Duodenal mucosa (tissue), 2 donors: ENCODE data around the gene UBB.

Experiments used
- H3K27ac ChIP-seq: one replicate; pipeline ENCODE4 v1.7.0; 2013; ENCODE audit warnings: low read depth, low read length
- H3K27me3 ChIP-seq, 2 donors: one replicate each; pipeline ENCODE4 v1.7.0; 2013; ENCODE audit warnings: low read length in 2 of 2, control low read depth in 1 of 2; ENCODE audit not compliant: insufficient read depth in 2 of 2, control insufficient read depth in 1 of 2
- H3K36me3 ChIP-seq, 2 donors: one replicate each; pipeline ENCODE4 v1.7.0; 2013; ENCODE audit warnings: low read length in 2 of 2, control low read depth in 1 of 2; ENCODE audit not compliant: insufficient read depth in 2 of 2, control insufficient read depth in 1 of 2
- H3K4me1 ChIP-seq, 2 donors: one replicate each; pipeline ENCODE4 v1.7.0; 2013; ENCODE audit warnings: low read length in 2 of 2, control low read depth in 1 of 2; ENCODE audit not compliant: insufficient read depth in 2 of 2, control insufficient read depth in 1 of 2
- H3K4me3 ChIP-seq, 2 donors: one replicate each; pipeline ENCODE4 v1.7.0; 2013; ENCODE audit warnings: low read length in 2 of 2, low read depth in 1 of 2
- H3K9ac ChIP-seq, 2 donors: one replicate each; pipeline ENCODE4 v1.7.0; 2013; ENCODE audit warnings: low read length in 2 of 2, low read depth in 1 of 2
- H3K9me3 ChIP-seq, 2 donors: one replicate each; pipeline ENCODE4 v1.7.0; 2013; ENCODE audit warnings: low read length in 2 of 2, control low read depth in 1 of 2; ENCODE audit not compliant: control insufficient read depth in 1 of 2

UBB gene

GRCh38 chr17:16428098-16428882 lies 47.4 kb downstream of the UBB start:
- no peak overlapping the region for H3K4me3 ChIP-seq
- no peaks in the 10 kb centered on the region for H3K9me3 ChIP-seq
- no peaks in the 10 kb centered on the region for H3K4me1 ChIP-seq
- H3K27me3 ChIP-seq, result no peaks in the 10 kb centered on the region
- no peak overlapping the region for H3K27ac ChIP-seq
- peaks cover under 1 to 34% of the 10 kb centered on the region in 2 donors for H3K36me3 ChIP-seq
- H3K9ac ChIP-seq, result no peak overlapping the region

- Histone ChIP-seq H3K36me3 (peaks cover 2 to 33% of the 10 kb centered on the region in 2 donors), H3K4me1 (no peaks in the 10 kb centered on the region), H3K4me3 (no peak overlapping the region), H3K27ac (no peak overlapping the region), H3K9ac (no peak overlapping the region), H3K9me3 (no peaks in the 10 kb centered on the region), H3K27me3 (no peaks in the 10 kb centered on the region)
These were observed 48.2 kb downstream of the UBB start for GRCh38 chr17:16429083-16429482.

GRCh38 chr17:16430650-16431049 lies 49.8 kb downstream of the UBB start:
- Histone ChIP-seq H3K27me3 (no peaks in the 10 kb centered on the region), H3K36me3 (peaks cover 2 to 32% of the 10 kb centered on the region in 2 donors)

GRCh38 chr17:16432017-16432416 lies 51.1 kb downstream of the UBB start:
- no peak overlapping the region for H3K9ac ChIP-seq
- H3K36me3 ChIP-seq, result peaks cover 2 to 19% of the 10 kb centered on the region in 2 donors
- H3K27me3 ChIP-seq, result no peaks in the 10 kb centered on the region
- no peak overlapping the region for H3K4me3 ChIP-seq
- H3K4me1 ChIP-seq, result no peaks in the 10 kb centered on the region
- no peak overlapping the region for H3K27ac ChIP-seq
- no peaks in the 10 kb centered on the region for H3K9me3 ChIP-seq

More at GRCh38 chr17:16430650-16431049, 49.8 kb downstream of the UBB start:
- Histone ChIP-seq H3K9ac (no peak overlapping the region), H3K9me3 (no peaks in the 10 kb centered on the region), H3K4me3 (no peak overlapping the region), H3K27ac (no peak overlapping the region), H3K4me1 (no peaks in the 10 kb centered on the region)
